T-helper 2 cell (primary cell): ENCODE measurements around the gene TMEM221.

Source experiments
- DNase-seq, 5 experiments: peaks; one replicate each; pipeline versions ENCODE4 v3.0.0 to v3.0.0-alpha.2; 2012 to 2022

TMEM221 gene

DNA sequence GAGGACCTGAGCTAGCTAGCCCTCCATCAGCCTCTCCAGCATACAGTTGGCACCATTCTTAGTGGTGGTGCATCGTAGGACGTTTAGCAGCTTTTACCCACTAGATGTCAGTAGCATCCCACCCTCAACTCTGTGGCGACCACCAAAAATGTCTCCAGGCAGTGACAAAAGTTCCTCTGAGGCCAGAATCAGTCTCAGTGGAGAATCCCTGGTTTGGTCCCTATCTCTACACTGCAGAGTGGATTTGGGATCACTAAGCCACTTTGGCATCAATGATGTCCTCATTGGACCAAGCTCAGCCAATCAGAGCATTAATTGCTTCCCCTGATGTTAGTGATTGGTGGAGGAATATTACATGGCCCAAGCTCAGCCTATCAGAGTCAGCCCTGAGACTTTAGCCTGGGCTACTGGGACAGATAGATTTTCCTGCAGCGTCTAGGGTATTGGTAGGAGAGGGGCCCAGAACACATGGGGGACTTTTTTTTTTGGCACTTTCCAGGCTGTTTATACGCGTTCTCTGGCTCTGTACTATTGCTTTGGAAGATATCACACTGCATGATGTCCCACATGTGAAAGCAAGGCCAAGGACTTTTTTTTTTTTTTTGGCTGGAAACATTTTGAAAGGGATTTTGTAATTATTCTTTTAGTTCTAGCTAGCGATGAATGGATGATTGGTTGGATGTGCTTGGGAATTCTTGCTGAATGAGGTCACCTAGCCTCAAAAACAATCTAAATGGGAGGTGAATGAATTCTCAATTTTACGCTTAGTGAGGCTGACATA, 7.0 kb downstream of the TMEM221 start:
- peak in 1 of 5 experiments; percentile 22 for DNase-seq

DNA sequence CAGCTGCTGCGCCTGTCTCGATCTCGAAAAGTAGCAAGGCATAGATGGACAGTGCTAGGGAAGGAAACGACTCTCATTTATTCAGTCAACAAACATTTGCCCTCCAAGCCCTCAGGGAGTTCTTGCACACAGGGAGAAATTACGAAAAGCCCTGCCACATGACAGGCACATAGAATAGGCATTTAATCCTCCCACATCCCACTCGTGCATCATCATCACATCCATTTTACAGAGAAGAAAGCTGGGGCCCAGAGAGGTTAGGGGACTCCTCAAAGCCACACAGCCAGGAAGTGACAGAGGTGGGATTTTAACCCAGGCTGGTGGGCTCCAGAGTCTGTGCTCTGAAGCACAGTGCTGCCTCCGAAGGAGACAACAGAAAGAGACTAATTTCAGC, 11.6 kb downstream of the TMEM221 start:
- DNase-seq: no peak

DNA sequence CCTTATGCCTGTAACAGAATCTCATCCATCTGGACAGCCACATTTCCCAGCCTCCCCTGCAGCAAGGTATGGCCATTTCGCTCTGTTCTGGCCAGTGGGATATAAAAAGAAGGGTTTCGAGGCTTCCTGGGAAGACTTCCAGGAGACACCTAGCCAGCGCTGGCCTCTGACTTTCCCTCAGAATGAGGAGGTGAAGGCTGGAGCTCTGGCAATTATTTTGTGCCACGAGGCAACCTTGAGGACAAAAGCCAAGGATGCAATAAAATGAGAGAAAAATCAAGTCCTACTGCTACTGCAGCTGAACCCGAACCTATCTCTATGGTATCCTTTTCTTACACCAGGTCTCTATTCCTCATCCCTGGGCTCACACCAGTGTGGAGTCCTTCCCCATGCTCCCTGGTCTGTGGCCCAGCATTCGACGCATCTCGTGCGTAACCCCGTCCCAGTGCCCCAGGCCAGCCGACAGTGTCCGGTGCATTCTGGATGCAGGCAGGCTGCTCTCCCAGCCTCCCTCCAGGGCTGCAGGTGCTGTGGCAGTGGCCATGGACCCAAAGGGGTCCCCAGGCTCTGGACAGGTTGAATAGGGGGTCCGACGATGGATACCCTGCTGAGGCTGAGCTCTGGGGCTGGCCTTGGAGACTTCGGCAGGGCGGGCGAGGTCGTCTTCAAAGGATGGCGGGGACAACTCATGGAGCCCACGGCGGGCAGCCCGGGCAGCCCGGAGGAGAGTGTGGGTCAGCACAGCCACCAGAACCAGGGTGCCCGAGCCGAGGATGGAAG, 12.2 kb downstream of the TMEM221 start:
- no peak for DNase-seq

DNA sequence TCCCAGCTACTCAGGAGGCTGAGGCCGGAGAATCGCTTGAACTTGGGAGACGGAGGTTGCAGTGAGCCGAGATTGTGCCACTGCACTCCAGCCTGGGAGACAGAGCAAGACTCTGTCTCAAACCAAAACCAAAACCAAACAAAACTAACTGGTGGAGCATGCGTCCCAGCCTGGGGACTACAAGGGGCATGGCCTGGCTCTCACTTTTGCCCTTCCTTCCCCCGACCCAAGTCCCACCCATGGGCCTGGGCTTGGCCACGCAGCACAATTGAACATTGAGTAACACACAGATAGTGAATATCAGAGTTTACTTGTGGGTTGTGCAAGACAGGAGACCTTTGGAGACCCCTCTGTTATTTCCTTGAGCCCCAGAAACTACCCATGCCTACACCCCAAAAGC, 13.2 kb downstream of the TMEM221 start:
- DNase-seq: no peak

GRCh38 chr19:17431417-17431816, 17.1 kb downstream of the TMEM221 start:
- no peak for DNase-seq

GRCh38 chr19:17429641-17430113, 18.8 kb downstream of the TMEM221 start:
- DNase-seq: no peak

DNA sequence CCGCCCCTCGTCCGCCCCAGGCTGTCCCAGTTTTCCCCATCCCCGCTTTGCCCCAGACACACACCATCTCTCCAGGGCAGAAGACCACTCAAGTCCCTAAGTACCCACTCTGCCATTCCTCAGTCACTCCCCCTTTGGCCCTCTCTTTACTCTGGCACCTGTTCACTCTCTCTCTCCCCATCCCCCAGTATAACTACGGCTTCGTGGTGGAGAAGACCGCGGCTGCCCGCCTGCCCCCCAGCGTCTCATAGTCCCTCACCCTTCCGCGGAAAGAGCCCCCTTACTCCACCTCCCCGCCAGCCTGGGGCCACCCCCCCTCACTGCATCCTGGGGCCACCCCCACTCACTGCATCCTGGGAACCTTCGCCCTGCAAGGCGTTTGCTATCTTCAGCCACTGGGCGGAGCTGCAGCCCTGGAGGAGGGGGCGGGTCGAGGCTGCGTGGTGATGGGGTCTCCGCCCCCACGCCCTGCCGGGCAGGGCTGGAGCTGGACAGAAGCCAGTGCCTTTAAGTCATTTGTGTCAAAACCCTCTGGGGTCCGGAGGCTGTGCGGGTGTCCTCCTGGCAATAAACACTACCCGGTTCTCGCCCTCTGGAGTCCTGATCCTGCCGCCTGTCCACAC, 23.6 kb downstream of the TMEM221 start:
- peak in 1 of 5 experiments; percentile 42 for DNase-seq

DNA sequence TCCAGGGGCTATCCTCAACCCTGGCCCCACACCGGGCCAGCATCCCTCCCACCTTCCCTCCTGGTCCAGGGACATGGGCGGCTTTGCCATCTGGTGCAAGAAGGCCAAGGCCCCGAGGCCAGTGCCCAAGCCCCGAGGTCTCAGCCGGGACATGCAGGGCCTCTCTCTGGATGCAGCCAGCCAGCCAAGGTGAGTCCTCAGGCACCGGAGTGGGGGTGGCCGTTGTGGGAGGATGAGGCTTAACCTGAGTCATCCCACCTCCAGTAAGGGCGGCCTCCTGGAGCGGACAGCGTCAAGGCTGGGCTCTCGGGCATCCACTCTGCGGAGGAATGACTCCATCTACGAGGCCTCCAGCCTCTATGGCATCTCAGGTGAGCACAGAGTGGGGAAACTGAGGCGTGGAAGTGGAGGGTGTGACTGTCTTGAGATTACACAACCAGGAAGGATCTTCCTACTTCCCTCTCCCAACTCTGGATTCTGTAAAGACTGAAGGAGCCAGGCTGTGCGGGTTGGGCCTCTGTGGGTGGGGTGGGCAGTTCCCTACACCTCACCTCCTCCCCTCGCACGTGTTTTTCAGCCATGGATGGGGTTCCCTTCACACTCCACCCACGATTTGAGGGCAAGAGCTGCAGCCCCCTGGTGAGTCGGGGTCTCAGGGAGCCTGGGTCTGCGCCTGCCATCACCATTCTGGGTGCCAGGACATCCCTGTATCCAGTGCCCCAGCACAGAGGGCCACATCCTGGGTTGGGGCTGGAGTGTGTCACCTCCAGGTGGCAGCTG, 24.8 kb downstream of the TMEM221 start:
- DNase-seq: no peak

- DNase-seq: no peak
Measured at GRCh38 chr19:17421942-17422341, 26.5 kb downstream of the TMEM221 start.

DNA sequence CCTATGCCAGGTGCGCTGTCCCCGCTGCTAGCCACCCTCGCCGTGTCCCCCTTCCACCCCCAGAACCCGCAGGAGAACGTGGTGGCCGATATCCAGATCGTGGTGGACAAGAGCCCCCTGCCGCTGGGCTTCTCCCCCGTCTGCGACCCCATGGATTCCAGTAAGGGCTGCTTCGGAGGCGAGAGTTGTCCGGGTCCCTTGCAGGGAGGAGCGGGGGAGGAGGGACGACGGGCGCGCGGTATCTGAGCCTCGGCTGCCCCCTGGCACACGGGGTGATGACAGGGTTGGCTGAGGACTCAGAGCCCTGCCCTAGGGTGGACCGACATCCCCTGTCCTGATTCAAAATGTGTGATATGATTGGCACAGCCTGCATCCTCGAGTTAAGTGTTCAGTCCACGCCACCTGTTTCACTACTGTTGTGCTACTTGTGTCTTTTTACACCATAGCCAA, 28.0 kb downstream of the TMEM221 start:
- DNase-seq: peak in 1 of 5 experiments; percentile 48

- peak; percentile 87 to 100 (median 92) for DNase-seq
Measured at GRCh38 chr19:17419621-17420474, 28.6 kb downstream of the TMEM221 start, which contains the start of gene MVB12A. TSS of gene MVB12A (plus strand) at chr19:17420047. CDS start at chr19:17420136, 89 bp downstream.

GRCh38 chr19:17419154-17419620, 29.3 kb downstream of the TMEM221 start:
- no peak for DNase-seq

GRCh38 chr19:17418710-17419109, 29.8 kb downstream of the TMEM221 start:
- DNase-seq: no peak

- no peak for DNase-seq
Measured at GRCh38 chr19:17415121-17415520, 33.3 kb downstream of the TMEM221 start.

- DNase-seq: no peak
Measured at GRCh38 chr19:17414097-17414496, 34.4 kb downstream of the TMEM221 start.

DNA sequence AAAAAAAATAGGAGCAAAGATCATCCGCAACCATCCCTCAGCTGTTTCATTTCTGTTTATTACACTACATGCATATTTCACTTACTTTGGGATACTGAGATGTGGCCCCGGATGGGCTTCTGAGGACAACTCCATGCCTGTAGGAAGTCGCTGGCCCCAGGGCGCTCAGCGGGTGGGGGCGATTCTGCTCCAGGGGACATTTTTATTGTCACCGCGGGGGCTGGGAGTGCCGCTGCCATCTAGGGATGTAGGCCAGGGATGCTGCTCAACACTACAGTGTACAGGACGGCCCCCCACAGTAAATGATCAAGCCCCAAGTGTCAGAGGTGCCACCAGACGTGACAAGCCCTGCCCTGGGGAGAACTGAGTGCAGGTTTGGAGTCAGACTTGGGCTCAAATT, 36.7 kb downstream of the TMEM221 start:
- no peak for DNase-seq

GRCh38 chr19:17409990-17410389, 38.5 kb downstream of the TMEM221 start:
- DNase-seq: no peak

DNA sequence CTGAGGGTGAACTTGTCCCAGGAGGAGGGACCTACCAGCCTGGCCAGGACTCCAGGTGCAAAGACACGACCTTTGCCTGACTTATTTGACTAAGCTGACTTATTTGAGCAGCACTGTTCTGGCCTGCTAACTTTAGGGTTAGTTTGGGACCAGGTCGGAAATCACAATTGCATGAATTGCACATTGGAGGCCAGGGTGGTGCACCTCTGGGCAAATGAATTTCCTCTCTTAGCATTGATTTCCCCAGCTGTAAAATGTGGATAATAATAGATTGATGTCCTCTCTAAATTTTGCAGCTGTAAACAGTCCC, 41.6 kb downstream of the TMEM221 start:
- DNase-seq: peak in 1 of 5 experiments; percentile 29

DNA sequence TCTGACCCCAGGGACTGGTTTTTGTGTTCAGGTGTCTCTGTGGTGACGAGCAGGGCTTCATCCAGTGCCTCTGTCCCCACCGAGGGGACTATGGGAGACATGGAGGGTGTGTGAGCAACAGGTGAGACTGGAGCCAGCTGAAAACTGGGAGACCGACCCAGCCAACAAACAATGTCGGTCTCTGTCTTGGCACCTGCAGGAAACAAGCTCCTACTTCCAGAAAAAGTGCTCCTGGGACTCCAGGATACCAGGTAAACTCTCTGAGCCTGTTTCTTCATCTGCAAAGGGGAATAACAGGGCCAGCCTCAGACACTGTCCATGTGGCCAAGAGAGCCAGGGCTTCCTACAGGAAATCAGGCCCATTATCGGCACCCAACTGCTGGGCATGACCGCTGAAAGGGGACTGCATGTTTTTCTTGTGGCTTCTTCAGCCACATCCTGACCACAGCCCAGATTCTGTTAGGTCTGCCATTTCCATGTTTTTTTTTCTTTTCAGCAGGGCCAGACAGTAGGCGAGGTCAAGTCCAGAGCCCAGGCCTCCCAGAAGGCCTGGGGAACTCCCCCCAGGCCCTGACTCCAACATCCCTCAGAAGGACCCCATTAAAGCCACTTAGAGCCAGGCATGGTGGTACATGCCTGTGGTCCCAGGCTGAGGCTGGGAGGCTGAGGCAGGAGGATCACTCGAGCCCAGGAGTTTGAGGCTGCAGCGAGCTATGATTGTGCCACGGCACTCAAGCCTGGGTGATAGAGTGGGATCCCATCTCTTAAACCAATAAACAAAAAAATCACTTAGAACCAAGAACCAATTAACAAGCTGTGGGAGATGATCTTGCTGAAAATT, 42.2 kb downstream of the TMEM221 start:
- peak in 1 of 5 experiments; percentile 71 for DNase-seq
